ENCODE results near the gene RFTN1. TPM values are rescaled to one million over a fixed set of nuclear protein-coding genes. Genes with fewer than 3 reads are reported as not detected.

Gene RFTN1
- total and polyA plus RNA-seq, 9 of the 15 experiments (the other 6 are each of a cell fraction or from before 2014, with no cell fraction given): 0.08 to 0.51 (median 0.11) TPM; not detected in 6

- TF ChIP-seq TSHZ1 (CRISPR knock-in tag; IDR thresholded peaks at IDR 0.05) (no peak), ZKSCAN1 (IDR thresholded peaks at IDR 0.05; ENCODE audit: low read depth, low read length) (no peak), ARID3A (IDR thresholded peaks at IDR 0.05; ENCODE audit: borderline replicate concordance, low read depth, low read length) (no peak), ZNF717 (CRISPR knock-in tag; IDR thresholded peaks at IDR 0.05) (no peak), MAX (CRISPR knock-in tag; IDR thresholded peaks at IDR 0.05) (no peak)
Observed at GRCh38 chr3:16477056-16477455, 36.4 kb downstream of the RFTN1 start (continued).

GRCh38 chr3:16476636-16477035 lies 36.9 kb downstream of the RFTN1 start:
- POLR2A ChIA-PET: interaction anchor here (1.0 kb wide), 1 partner anchor 16 kb away, joined by 4 read pairs; no protein-coding TSS in a partner anchor
- no TSS peak for BruUV-seq (replicated peaks)
- Histone ChIP-seq H3K9me1 (ENCODE audit: control insufficient read depth, insufficient read depth, low read length) (no peaks in the 10 kb centered on the region), H2AFZ (ENCODE audit: low read depth, low read length) (no peak overlapping the region), H3K27me3 (ENCODE audit: control insufficient read depth in 2 of 2, insufficient read depth in 2 of 2, low read length in 2 of 2) (peaks cover 0 to 2% of the 10 kb centered on the region in 2 experiments; a peak in 1 of 5 replicates), H3K27ac (ENCODE audit: extremely low read depth, low read depth, low read length) (no peak overlapping the region), H3K79me2 (ENCODE audit: control insufficient read depth, insufficient read depth, low read length) (no peaks in the 10 kb centered on the region), H3K4me2 (ENCODE audit: insufficient read depth, low read length) (no peak overlapping the region), H3K9ac (ENCODE audit: insufficient read depth in 1 of 2, low read depth in 2 of 2, low read length in 2 of 2) (no peak overlapping the region), H3K4me3 (no peak overlapping the region), H3K36me3 (ENCODE audit: control insufficient read depth, insufficient read depth, low read length) (no peaks in the 10 kb centered on the region), H4K20me1 (replicated peaks; ENCODE audit: control insufficient read depth, insufficient read depth, low read length) (no peaks in the 10 kb centered on the region), H3K9me3 (replicated peaks; ENCODE audit: control insufficient read depth, insufficient read depth, low read depth, low read length) (no peaks in the 10 kb centered on the region), H3K4me1 (replicated peaks in 1 of 2; ENCODE audit: control insufficient read depth in 2 of 2, insufficient read depth in 2 of 2, low read length in 2 of 2) (no peaks in the 10 kb centered on the region)
- no peak for TF ChIP-seq ZNF239 (CRISPR knock-in tag; IDR thresholded peaks at IDR 0.05)
- TF ChIP-seq FOXA3 (CRISPR knock-in tag; conservative IDR thresholded peaks at IDR 0.05 in 1 of 2, IDR thresholded peaks at IDR 0.05 in 1 of 2): 0 out of 4 replicates have a peak, but pooled peaks of 1 of the 2 experiments have one; percentile 29
- DNase-seq (ENCODE audit: extremely low read depth in 1 of 4, low spot score in 3 of 4) (no peak), ATAC-seq (no peak), FAIRE-seq (peak; percentile 11)
- intact Hi-C loops (cut with micrococcal nuclease): no loop called here
- CTCF ChIA-PET (ENCODE audit: low intra/inter-chr PET ratio): no interaction called here
- 0% methylated on average over 5 of the region's 5 CpGs for WGBS (ENCODE audit: insufficient coverage, low coverage, missing lambda C conversion rate)
- in situ Hi-C loops (cut with MboI): no loop called here
